G401 (cell line): Measurements from ENCODE around the gene LGALS8. TPM values are rescaled to one million over a fixed set of nuclear protein-coding genes. Genes with fewer than 3 reads are reported as not detected.
"Not testable (repeated sequence)": the region's sequence is repeated elsewhere in the genome, so short reads cannot be mapped to it uniquely, and the experiment has no call there.

Experiments used
- DNase-seq: peaks from one replicate; pipeline ENCODE4 v3.0.0-alpha.2; 2015; ENCODE audit warnings: low spot score
- in situ Hi-C: cut with HindIII; loops from 2 replicates; pipeline ENCODE4 v1.10.0; 2016; ENCODE audit warnings: low sequenced_read_pairs, mixed read lengths
- total RNA-seq: library from RNA; depleted of rRNA; stranded (reverse); fragments of >200 nt; shearing (Covaris generic); gene quantifications from 2 replicates; pipeline ENCODE4 v1.2.3, GENCODE V29; 2014

The LGALS8 gene
- total RNA-seq, 1 experiment from 2014 or later: 32.0 TPM

DNA sequence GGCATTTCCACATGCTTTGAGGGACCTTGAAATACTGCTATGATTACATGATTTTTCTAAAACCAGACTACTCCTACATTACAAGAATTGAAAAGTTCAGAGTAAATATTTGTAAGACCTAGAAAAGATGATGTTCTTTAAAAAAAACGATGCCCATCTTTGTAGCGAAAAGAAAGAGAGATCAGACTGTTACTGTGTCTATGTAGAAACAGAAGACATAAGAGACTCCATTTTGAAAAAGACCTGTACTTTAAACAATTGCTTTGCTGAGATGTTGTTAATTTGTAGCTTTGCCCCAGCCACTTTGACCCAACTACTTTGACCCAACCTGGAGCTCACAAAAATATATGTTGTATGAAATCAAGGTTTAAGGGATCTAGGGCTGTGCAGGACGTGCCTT lies 19.4 kb upstream of the LGALS8 start:
- in situ Hi-C loops: not testable (repeated sequence)

DNA sequence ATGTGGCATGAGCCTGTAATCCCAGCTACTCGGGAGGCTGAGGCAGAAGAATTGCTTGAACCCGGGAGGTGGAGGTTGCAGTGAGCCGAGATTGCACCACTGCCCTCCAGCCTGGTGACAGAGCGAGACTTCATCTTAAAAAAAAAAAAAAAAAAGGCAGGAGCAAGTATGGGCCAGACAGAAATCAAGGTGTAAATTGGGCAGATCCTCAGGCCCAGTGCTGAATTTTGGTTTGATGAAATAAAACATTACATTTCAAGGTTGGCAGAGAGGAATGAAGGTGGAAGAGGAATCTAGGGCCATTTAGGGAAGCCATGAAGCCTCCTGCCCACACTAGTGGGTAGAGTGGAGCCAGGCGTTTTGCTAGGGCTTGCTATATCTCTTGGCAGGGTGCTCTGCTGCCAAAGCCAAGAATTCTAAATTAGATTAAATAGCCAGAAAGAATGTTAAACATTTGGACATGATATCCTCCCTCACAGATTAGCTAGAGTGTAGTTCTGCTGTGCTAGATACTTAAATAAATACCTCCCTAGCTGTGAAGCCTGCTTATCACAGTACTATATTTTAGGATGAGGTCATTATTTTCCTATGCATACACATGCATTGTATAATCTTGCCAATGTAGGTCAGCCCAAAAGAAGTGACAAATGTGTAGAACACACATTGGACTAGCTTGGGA lies 16.6 kb upstream of the LGALS8 start:
- in situ Hi-C loops: no loop called here
- DNase-seq: no peak

More for the DNA sequence above, 19.4 kb upstream of the LGALS8 start:
- DNase-seq: not testable (repeated sequence)

DNA sequence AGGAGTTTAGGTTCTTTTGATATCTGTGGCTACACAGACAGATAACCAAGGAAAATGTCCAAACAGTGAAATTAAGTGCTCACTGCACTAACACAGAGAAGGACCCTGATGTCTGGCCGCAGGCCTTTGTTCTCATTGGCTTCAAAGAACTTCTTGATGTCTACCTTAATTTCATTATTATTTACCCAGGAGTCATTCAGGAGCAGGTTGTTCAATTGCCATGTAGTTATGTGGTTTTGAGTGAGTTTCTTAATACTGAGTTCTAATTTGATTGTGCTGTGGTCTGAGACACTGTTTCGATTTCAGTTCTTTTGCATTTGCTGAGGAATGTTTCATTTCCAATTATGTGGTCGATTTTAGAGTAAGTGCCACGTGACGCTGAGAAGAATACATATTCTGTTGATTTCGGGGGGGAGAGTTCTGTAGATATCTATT lies 15.2 kb upstream of the LGALS8 start:
- in situ Hi-C loops: no loop called here
- no peak for DNase-seq

DNA sequence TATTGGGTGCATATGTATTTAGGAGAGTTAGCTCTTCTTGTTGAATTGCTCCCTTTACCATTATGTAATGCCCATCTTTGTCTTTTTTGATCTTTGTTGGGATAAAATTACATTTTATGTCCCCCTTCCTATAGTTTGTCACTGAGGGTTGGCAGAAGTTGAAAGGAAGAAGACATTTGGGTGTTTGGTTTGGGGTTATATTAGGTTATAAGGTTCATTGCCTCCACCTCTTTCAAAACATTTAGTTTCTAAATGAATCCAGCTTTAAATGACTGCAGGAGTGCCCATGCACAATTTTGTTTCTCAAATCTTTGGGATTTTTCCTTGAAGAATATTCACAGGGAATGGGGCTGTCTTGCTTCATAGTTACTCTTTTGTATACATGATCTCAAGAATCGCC lies 14.6 kb upstream of the LGALS8 start:
- no peak for DNase-seq
- in situ Hi-C loops: no loop called here

DNA sequence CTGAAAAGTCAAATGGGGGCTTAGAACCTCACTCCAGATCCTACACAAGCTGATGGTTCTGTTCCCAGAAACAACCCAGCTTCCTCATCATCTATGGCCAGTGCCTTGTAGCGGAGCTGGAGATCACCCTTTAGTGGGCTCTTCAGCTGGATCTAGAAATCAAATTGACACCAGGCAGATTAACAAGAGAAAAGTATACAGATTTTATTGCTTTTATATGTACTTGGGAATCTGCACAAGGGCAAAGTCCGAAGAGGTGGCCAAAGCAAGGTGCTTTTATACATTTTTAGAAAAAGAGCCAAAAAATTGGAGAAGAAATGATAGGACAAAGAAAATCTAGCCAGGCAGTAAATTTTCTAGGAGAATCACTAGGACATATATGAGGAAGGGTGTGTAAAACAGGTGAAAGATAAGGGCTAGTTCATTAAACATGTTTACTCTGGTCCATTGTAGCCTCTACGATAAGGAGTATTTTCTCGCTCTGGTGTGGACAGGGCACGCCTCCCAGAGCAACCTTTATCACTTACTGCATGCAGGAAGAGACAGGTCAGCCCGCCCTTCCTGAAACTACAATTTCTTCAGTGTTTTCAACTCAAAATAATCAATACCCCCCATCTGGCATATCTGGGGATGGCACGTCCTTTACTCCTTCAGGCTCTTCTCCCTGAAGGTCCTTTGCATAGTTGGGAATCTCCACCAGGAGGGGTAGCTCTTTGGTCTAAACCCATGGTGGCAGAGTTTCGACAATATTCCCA lies 14.0 kb upstream of the LGALS8 start:
- in situ Hi-C loops: no loop called here
- no peak for DNase-seq

DNA sequence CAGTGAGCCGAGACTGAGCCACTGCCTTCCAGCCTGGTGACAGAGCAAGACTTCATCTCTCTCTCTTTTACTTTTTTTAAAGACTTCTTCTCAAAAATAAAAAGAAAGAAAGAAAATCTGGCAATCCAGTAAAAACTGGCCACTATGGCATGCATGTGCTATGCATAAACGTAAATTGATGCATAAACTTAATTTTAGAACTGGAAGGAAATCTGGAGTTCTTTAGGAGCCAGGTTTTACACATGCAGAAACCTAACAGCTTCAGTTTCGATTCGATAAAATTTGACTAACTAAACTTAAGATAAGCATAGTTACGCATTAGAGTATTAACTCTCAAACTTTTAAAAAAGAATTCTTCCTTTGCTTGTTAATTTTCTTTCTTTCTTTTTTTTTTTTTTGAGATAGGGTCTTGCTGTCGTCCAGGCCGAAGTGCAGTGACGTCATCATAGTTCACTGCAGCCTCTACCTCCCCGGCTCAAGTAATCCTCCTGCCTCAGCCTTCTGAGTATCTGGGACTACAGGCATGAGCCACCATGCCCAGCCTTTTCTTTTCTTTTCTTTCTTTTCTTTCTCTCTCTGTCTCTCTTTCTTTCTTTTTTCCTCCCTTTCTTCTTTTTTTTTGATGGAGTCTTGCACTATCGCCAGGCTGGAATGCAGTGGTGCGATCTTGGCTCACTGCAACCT lies 11.9 kb upstream of the LGALS8 start:
- in situ Hi-C loops: no loop called here
- no peak for DNase-seq

DNA sequence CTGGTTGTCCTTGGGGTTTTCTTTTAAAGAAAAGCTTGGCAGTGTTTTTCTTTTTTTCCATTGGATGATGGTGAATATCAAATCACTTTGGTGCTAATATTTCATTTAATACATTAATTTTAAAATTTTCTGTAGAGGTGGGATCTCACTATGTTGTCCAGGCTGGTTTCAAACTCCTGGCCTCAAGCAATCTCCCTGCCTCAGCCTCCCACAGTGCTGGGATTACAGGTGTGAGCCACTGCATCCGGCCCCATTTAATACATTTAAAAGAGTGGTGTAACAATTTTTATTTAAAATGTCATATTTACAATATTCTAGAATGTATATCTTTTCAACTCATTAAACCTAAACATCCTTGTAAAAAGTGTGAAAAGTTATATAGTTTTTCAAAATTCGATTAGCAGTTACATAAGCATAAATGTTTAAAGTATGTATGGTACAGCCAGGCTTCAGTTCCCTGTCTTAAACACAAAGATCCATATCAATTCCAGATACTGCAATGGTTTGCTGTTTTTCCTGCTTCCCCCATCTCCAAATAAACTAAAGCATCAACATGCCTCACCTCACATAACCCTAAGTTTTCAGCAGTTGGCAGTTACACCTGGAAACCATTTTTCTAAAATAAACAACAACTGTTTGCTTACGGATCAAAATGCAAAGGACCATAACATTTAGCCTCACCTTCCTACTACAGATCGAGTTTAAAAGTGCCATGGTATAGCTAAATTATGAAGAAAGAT lies 8.9 kb upstream of the LGALS8 start:
- no peak for DNase-seq
- in situ Hi-C loops: no loop called here

DNA sequence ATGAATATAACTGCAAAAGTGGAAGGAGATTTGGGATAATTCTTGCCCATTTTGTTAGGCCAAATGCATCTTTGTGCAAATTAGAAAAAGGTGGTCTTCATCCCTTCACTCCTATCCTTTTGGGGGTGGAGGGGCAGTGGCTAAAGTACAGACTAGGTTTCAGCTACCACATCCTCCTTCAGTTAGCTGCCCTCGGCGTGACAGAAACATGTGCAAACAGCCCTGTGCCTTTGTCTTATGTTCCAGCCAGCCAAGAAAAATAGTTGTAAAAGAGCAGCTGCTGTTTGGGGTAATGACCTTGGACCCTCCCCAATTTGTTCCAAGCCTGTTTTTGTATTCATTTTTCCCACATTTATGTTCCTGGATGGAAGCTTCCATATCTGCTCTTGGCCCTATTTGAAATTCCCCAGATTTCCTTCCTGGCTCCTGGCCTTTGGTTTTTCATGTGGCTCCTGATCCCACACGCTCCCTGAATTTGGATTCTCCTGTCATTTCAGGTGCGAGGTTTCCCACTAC lies 8.3 kb upstream of the LGALS8 start:
- in situ Hi-C loops: no loop called here
- DNase-seq: no peak

DNA sequence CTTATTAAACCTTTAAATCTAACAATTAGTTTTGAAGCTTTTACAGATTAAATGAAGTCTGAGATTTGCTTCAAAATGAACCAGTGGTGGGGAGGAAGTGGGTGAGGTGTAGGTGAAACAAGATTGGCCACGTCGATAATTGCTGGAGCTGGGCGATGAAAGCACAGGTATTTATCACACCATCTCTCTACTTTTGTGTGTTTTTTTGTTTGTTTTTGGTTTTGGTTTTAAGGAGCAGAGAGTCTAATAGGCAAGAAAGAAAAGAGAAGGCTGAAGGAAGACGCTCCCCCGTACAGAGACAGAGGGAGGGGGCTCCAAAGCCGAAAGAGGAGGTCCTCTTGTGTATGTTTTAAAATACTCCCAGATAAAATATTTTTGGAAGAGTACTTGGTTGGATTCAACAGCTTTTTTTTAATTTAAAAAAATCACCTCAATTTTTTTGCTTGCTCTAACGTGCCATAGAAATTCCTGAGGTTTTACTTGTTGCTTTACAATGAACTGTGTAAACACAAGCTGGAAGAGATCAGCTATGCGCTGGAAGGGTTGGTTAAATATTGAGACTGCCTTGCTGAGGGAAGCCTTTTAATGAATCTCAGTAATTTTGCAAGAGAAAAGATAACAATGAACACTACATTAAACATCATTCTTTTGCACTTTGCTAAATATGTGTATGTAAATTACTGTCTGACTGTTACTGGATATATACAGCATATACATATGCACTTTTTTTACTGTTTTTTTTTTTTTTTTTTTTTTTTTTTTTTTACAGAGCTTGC lies 6.7 kb upstream of the LGALS8 start:
- in situ Hi-C loops: no loop called here

DNA sequence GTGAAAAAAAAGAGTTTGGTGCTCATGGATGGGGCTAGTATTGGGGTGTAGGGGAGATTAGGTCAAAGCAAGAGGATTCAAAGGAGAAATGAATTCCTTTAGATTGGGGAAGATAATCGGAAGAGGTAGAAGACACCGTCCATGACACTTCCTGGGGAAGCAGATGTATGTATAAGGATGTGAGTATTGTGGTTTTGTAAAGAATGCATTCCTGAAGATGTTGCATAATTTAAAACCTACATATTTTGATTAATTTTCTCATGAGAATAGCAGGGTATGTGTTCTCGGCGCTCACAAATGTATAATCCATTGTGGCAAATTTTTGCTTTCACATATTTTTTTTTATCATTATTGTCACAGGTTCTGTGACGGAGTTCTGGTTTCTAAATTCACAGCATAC lies 5.5 kb upstream of the LGALS8 start:
- DNase-seq: no peak
- in situ Hi-C loops: no loop called here

More for the DNA sequence above, 6.7 kb upstream of the LGALS8 start:
- DNase-seq: no peak

DNA sequence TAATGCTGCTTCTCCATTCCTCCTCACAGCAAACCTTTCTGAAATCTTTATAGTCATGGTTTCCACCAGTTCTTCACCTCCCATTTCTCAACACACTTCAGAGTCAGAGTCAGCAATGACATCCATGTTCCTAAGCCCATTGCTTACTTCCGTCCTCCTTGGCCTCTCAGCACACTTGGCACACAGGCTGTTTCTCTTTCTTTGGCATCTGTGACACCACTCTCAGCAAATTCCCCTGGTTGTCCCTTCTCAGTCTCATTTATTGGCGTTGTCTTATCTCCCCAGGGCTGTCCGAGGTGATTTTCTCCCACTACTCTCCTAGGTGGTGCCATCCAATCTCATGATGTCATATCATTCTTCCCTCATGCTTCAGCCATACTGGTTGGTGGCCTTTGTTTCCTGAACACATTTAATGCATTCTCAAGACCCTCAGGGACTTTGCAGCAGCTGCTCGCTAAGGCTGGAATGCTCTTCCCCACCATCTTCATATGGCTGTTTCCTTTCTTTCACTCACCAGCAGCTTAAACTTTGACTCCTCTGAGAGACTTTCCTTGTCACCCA lies 3.3 kb upstream of the LGALS8 start:
- in situ Hi-C loops: no loop called here
- no peak for DNase-seq

DNA sequence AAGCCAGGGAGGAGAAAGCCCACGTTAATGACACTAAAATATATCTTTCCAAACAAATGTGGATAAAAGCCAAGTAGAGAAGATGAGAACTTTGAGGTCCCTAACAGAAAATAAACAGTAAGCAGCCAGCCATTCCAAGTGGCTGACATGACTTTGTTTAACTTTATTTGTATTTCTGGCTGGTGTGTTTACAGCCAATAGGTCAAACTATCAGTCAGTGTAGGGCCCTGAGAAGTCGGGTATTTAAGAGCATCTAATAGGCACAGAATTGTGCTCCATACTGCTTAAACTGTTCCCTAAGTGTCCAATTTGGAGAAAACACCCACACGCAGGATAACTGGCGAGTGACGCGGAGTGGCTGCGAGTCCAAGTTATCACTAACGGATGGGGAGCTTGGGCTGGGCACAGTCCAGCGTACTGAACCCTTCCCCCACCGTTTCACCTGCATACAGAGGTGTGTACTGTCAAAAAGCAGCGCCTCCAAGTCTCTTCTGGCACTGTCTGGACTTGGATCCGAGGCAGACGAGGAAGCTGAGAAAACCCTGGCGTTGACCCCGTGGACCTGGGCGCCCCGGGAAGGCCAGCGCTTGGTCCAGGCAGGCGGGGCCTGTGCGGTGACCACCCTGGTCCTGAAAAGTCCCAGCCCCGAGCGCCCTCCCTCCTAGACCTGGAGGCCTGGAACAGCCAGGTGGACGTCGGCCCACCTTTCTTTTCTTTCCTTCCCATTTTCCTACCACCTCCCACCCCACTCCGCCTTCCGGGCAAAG lies 662 bp upstream of the LGALS8 start:
- in situ Hi-C loops: no loop called here
- peak; percentile 43 for DNase-seq

DNA sequence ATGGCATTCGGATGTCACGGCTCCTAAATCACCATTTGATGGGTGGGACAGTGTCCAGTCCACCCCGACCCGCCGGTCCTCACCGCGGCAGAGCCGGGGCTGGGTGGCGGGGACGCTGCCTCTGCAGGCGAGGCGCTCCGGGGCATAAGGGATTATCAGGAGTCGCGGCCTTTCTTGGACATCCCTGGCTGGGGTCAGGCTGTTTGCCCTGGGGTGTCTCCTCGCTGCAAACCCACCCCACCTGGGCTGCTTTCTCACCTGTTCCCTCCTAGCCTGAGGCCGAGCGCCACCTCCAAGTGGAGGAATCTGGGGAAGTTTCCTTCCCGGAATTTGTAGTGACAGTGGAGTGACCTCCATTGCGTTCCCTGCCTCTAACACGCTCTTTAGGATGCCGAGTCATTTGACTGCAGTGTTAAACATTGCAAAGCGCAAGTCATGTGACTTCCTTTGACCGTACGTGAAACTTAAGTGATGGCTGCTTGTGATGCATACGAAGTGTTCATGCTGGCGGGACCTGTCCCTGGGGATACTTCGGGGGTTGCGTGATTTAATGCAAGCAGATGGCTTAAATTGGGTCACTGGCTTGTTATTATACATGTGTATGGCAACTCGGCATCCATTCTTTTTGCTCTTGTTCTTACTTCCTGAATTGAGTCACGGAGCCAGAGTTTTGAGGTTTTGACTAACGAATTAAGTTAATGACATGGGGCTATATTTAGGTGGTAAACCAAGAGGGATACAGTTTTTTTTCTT lies 536 bp downstream of the LGALS8 start:
- in situ Hi-C loops: no loop called here
- peak; percentile 69 for DNase-seq

DNA sequence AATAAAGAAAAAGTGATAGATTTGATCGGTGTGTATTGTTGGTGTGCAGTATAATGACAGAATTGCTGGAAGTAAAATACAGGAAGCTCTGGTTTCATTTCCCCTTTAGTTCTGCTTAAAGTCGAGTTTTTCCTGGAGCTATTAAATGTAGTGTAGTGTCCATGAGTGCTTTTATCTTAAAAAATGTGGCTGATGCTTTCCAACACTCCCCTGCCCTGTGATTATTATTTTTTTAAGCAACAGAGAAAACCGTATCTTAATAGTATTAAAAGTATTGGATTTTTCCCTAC lies 1.1 kb downstream of the LGALS8 start:
- in situ Hi-C loops: no loop called here
- DNase-seq: no peak

DNA sequence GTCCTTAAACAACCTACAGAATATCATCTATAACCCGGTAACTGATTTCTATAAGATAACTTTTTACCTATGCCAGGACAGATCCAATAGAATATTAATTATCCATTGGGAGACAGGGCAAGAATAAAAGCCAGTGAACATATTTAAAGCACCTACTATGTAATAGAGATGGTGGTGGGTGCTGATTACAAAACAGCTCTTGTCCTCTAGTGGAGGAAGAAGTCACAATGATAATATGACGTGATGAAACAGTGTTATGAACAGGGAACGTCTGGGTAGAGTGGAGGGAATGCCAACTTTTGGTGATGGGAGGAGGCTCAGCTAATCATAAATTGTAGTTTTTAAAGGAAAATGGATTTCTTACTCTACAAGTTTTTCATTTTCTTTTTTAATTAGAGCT lies 2.3 kb downstream of the LGALS8 start:
- DNase-seq: no peak
- in situ Hi-C loops: no loop called here

DNA sequence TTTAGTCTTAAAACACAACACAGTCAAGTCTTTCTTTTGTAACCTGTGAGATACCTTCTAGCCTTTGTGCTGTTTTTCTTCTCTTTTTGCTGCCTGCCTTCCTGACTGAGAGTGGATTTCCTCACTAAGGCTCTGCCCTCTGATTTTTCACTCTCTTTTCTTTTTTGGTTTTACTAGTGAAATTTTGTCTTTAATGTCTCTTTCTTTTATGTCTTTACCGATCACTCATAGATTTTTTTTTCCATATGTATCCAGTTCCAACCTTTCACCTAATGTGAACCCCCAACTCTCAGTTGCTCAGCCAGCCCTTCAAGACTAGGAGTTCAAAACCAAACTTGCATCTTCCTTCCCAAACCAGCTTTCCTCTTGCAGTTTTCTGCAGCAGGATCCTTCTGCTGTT lies 6.5 kb downstream of the LGALS8 start:
- no peak for DNase-seq
- in situ Hi-C loops: no loop called here

DNA sequence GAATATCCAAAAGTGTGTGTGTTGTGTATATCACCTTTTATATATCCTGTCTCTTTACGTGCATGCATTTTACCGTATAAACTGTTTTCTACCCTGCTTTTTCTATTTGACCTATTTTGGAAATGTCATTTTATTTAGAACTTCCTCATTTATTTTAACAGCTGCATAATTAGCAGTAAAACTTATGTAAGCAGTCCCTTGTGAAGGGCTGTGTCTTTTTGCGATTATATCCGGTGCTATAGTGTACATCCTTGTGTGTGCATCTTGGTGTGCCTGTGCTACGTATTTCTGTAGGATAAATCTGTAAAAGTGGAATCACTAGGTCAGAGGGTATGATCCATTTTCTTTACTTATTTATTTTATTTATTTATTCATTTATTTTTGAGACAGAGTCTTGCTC lies 7.2 kb downstream of the LGALS8 start:
- in situ Hi-C loops: no loop called here
- DNase-seq: no peak
